ENCODE results near the gene NYAP1.

The NYAP1 gene

DNA sequence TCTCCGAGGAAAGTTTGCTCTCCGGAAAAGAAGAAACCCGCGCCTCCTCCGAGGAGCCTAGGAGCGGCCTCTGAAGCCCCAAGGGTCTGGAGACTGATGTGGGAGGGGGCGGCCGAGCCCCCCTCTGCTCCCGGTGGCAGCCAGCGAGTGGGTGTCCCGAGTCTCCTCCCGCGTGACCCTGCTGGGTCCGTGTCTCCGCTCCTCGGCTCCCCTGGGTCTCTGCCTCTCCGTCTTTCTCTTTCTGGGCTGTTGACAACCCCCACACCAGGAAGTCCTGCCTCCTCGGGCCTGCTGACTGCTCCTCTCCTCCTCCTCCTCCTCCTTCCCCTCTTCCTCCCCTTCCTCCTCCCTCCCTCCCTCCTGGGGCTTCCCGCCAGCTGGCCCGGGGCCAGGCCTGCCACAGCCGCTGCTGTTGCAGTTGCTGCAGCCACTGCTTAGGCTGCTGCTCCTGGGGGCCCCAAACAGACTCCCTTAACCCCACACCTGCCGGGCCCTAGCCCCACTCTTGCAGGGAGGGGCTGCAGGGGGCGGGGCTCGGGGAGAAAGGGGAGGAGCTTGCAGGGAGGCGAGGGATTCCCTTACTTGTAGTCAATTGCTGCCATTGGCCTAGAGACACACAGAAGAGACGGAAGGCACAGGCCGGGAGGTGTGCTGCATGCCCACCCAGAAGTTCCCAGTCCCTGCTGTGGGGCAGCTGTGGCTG, 4.6 kb upstream of the NYAP1 start, which contains the start of gene TSC22D4:
Gene TSC22D4, minus strand, starts transcription at position 257 of the 703 bp plus-strand sequence. CDS start 1,176 bp downstream, outside the sequence.
- Histone ChIP-seq H3K23ac (ENCODE audit: low read depth, low read length, poor library complexity) (peak within 1 kb of the TSS; percentile 97), H3K4me1 (ENCODE audit: control insufficient read depth in 2 of 2, insufficient read depth in 1 of 2, low read depth in 1 of 2, low read length in 2 of 2) (peaks cover 7 to 27% of the 10 kb centered on the region in 2 donors), H3K4ac (ENCODE audit: low read length) (no peak within 1 kb of the TSS), H3K18ac (ENCODE audit: low read length) (peak within 1 kb of the TSS; percentile 98), H3K4me3 (ENCODE audit: low read length in 2 of 2) (peak within 1 kb of the TSS; percentile 80 to 93), H3K79me1 (ENCODE audit: low read depth, low read length) (peaks cover 9% of the 10 kb centered on the region), H3K14ac (ENCODE audit: low read length) (peak within 1 kb of the TSS; percentile 31), H2AK5ac (ENCODE audit: low read depth, low read length) (peak within 1 kb of the TSS; percentile 78), H3K27ac (replicated peaks; ENCODE audit: low read length) (peak within 1 kb of the TSS; percentile 89), H2BK5ac (ENCODE audit: low read length) (peak within 1 kb of the TSS; percentile 99), H2AFZ (ENCODE audit: low read length) (peak within 1 kb of the TSS; percentile 88), H3K4me2 (ENCODE audit: insufficient read depth, low read length, poor library complexity, severe bottlenecking) (peak within 1 kb of the TSS; percentile 83), H3K9me3 (replicated peaks in 1 of 2; ENCODE audit: control insufficient read depth in 2 of 2, insufficient read depth in 1 of 2, low read depth in 1 of 2, low read length in 2 of 2) (no peaks in the 10 kb centered on the region), H3K27me3 (ENCODE audit: control insufficient read depth in 3 of 3, insufficient read depth in 3 of 3, low read depth in 1 of 3, low read length in 3 of 3) (no peaks in the 10 kb centered on the region), H2BK12ac (ENCODE audit: low read length) (no peak within 1 kb of the TSS), H4K8ac (ENCODE audit: low read depth, low read length) (no peak within 1 kb of the TSS), H4K91ac (ENCODE audit: low read depth, low read length, poor library complexity) (no peak within 1 kb of the TSS), H2BK15ac (ENCODE audit: low read length) (peak within 1 kb of the TSS; percentile 89), H2BK120ac (ENCODE audit: low read depth, low read length) (no peak within 1 kb of the TSS), H3K36me3 (replicated peaks in 1 of 2; ENCODE audit: control insufficient read depth in 2 of 2, insufficient read depth in 2 of 2, low read length in 2 of 2) (peaks cover 2 to 14% of the 10 kb centered on the region in 2 donors), H3K9ac (ENCODE audit: low read depth, low read length, poor library complexity) (peak within 1 kb of the TSS; percentile 93)
- no CpG with 5 or more reads among the region's 27 CpGs for WGBS, 2 donors (ENCODE audit: extremely low coverage in 2 of 2, insufficient read length in 2 of 2, insufficient replicate concordance in 1 of 2)
- DNase-seq (ENCODE audit: low spot score): peak; percentile 84

DNA sequence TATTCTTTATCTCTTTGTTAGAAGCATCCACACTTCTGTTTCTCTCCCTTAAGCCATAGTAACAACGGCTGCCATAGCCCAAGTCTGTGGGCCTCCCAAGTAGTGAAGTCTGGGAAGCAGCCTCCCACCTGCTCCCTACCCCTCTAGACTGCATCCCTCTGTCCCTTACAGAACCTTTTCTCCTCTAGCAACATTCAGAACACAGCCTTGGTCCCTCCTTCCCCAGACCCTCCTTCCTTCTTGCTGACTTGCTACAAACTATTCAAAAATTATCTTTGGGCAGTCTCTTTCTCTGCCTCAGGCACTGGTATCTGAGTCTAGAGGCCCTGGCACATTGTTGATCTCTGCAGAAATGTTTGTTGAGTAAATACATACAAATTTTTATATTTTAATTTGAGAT, 2.3 kb upstream of the NYAP1 start:
- no peak for DNase-seq (ENCODE audit: low spot score)
- WGBS, 2 donors (ENCODE audit: extremely low coverage in 2 of 2, insufficient read length in 2 of 2, insufficient replicate concordance in 1 of 2): no CpG with 5 or more reads among the region's 1 CpG

DNA sequence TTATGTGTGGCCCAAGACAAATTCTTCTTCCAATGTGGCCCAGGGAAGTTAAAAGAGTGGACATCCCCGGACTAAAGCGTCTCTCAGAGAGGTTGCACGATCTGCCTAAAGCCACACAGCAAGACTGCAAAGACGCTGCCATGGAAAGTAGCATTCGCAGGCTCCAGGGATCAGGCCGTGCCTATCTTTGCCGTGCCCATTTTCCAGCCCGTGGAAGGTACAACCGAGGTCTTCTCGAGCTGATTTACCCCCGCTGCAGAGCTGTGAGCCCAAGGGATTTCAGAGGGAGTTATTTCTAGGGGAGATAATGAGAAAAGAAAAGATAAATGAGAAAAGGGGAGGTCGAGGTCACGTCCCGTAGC, 1.0 kb upstream of the NYAP1 start:
- Histone ChIP-seq H2BK12ac (ENCODE audit: low read length) (no peak overlapping the region), H3K27ac (replicated peaks; ENCODE audit: low read length) (no peak overlapping the region), H2BK15ac (ENCODE audit: low read length) (peak overlapping the region; percentile 24), H3K9me3 (replicated peaks in 1 of 2; ENCODE audit: control insufficient read depth in 2 of 2, insufficient read depth in 1 of 2, low read depth in 1 of 2, low read length in 2 of 2) (no peaks in the 10 kb centered on the region), H3K4me2 (ENCODE audit: insufficient read depth, low read length, poor library complexity, severe bottlenecking) (peak overlapping the region; percentile 69), H3K9ac (ENCODE audit: low read depth, low read length, poor library complexity) (no peak overlapping the region), H3K4me3 (ENCODE audit: low read length in 2 of 2) (peak overlapping the region; percentile 72 to 80), H2AFZ (ENCODE audit: low read length) (peak overlapping the region; percentile 97), H2AK5ac (ENCODE audit: low read depth, low read length) (peak overlapping the region; percentile 82), H3K36me3 (replicated peaks in 1 of 2; ENCODE audit: control insufficient read depth in 2 of 2, insufficient read depth in 2 of 2, low read length in 2 of 2) (no peaks in the 10 kb centered on the region), H4K8ac (ENCODE audit: low read depth, low read length) (no peak overlapping the region), H3K23ac (ENCODE audit: low read depth, low read length, poor library complexity) (peak overlapping the region; percentile 89), H4K91ac (ENCODE audit: low read depth, low read length, poor library complexity) (no peak overlapping the region), H2BK5ac (ENCODE audit: low read length) (no peak overlapping the region), H3K4ac (ENCODE audit: low read length) (no peak overlapping the region), H3K18ac (ENCODE audit: low read length) (peak overlapping the region; percentile 24), H2BK120ac (ENCODE audit: low read depth, low read length) (no peak overlapping the region), H3K14ac (ENCODE audit: low read length) (no peak overlapping the region), H3K27me3 (ENCODE audit: control insufficient read depth in 3 of 3, insufficient read depth in 3 of 3, low read depth in 1 of 3, low read length in 3 of 3) (no peaks in the 10 kb centered on the region), H3K79me1 (ENCODE audit: low read depth, low read length) (peaks cover 12% of the 10 kb centered on the region), H3K4me1 (ENCODE audit: control insufficient read depth in 2 of 2, insufficient read depth in 1 of 2, low read depth in 1 of 2, low read length in 2 of 2) (peaks cover 23 to 26% of the 10 kb centered on the region in 2 donors)
- no CpG with 5 or more reads among the region's 14 CpGs for whole genome bisulfite sequencing, 2 donors (ENCODE audit: extremely low coverage in 2 of 2, insufficient read length in 2 of 2, insufficient replicate concordance in 1 of 2)
- no peak for DNase-seq (ENCODE audit: low spot score)

More for the DNA sequence above, 2.3 kb upstream of the NYAP1 start:
- H2BK5ac ChIP-seq (ENCODE audit: low read length): no peak overlapping the region
- no peaks in the 10 kb centered on the region for H3K9me3 ChIP-seq (replicated peaks in 1 of 2; ENCODE audit: control insufficient read depth in 2 of 2, insufficient read depth in 1 of 2, low read depth in 1 of 2, low read length in 2 of 2)
- H2BK120ac ChIP-seq (ENCODE audit: low read depth, low read length): no peak overlapping the region
- H3K4me1 ChIP-seq (ENCODE audit: control insufficient read depth in 2 of 2, insufficient read depth in 1 of 2, low read depth in 1 of 2, low read length in 2 of 2): peaks cover 18 to 28% of the 10 kb centered on the region in 2 donors
- H3K79me1 ChIP-seq (ENCODE audit: low read depth, low read length): peaks cover 13% of the 10 kb centered on the region
- H4K8ac ChIP-seq (ENCODE audit: low read depth, low read length): no peak overlapping the region
- H3K4me2 ChIP-seq (ENCODE audit: insufficient read depth, low read length, poor library complexity, severe bottlenecking): no peak overlapping the region
- no peak overlapping the region for H2BK15ac ChIP-seq (ENCODE audit: low read length)
- no peak overlapping the region for H3K23ac ChIP-seq (ENCODE audit: low read depth, low read length, poor library complexity)
- no peak overlapping the region for H3K9ac ChIP-seq (ENCODE audit: low read depth, low read length, poor library complexity)
- no peaks in the 10 kb centered on the region for H3K27me3 ChIP-seq (ENCODE audit: control insufficient read depth in 3 of 3, insufficient read depth in 3 of 3, low read depth in 1 of 3, low read length in 3 of 3)
- no peak overlapping the region for H4K91ac ChIP-seq (ENCODE audit: low read depth, low read length, poor library complexity)
- no peak overlapping the region for H3K27ac ChIP-seq (replicated peaks; ENCODE audit: low read length)
- no peak overlapping the region for H3K14ac ChIP-seq (ENCODE audit: low read length)
- peak overlapping the region; percentile 69 for H2AFZ ChIP-seq (ENCODE audit: low read length)
- no peak overlapping the region for H3K4ac ChIP-seq (ENCODE audit: low read length)
- H3K18ac ChIP-seq (ENCODE audit: low read length): no peak overlapping the region
- H3K4me3 ChIP-seq (ENCODE audit: low read length in 2 of 2): no peak overlapping the region
- H2AK5ac ChIP-seq (ENCODE audit: low read depth, low read length): no peak overlapping the region
- H3K36me3 ChIP-seq (replicated peaks in 1 of 2; ENCODE audit: control insufficient read depth in 2 of 2, insufficient read depth in 2 of 2, low read length in 2 of 2): peaks cover 0 to 8% of the 10 kb centered on the region in 2 donors
- H2BK12ac ChIP-seq (ENCODE audit: low read length): no peak overlapping the region

DNA sequence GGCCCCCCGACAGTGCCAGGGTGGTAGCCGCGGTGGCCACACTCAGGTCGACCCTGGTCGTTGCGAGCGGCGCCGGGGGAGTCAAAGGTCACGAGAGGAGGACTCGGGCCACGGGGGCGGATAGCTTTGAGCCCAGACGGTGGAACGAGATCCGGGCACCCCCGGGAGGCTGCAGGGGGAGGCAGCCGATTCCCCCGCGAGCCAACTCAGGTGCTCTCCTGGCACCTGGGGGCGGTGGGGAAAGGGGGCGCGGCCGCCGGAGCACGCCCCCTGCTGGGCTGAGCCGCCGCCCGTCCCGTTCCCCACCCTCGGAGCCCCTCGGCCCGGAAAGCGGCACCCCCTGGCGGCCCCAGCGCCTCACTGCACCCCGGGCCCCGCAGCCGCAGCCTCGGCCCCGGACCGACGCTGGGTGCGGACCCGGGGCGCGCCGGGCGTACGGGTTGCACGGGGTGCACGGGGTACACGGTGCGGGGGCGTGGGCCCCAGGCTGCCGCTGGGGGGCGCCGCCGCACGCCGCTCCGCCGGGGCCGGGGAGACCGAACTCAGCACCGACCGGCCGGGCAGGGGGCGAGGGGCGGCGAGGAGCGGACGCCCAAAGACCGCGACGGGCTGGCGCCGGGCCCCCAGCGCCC, 521 bp upstream of the NYAP1 start:
- H3K18ac ChIP-seq (ENCODE audit: low read length): peak overlapping the region; percentile 90
- peak overlapping the region; percentile 66 for H2BK5ac ChIP-seq (ENCODE audit: low read length)
- peaks cover 26% of the 10 kb centered on the region in 2 donors for H3K4me1 ChIP-seq (ENCODE audit: control insufficient read depth in 2 of 2, insufficient read depth in 1 of 2, low read depth in 1 of 2, low read length in 2 of 2)
- H3K4me3 ChIP-seq (ENCODE audit: low read length in 2 of 2): peak overlapping the region; percentile 72 to 80
- H3K27ac ChIP-seq (replicated peaks; ENCODE audit: low read length): no peak overlapping the region
- no CpG with 5 or more reads among the region's 79 CpGs for WGBS, 2 donors (ENCODE audit: extremely low coverage in 2 of 2, insufficient read length in 2 of 2, insufficient replicate concordance in 1 of 2)
- peak overlapping the region; percentile 69 for H3K4me2 ChIP-seq (ENCODE audit: insufficient read depth, low read length, poor library complexity, severe bottlenecking)
- H3K79me1 ChIP-seq (ENCODE audit: low read depth, low read length): peaks cover 12% of the 10 kb centered on the region
- peak; percentile 69 for DNase-seq (ENCODE audit: low spot score)
- no peak overlapping the region for H2BK120ac ChIP-seq (ENCODE audit: low read depth, low read length)
- no peaks in the 10 kb centered on the region for H3K27me3 ChIP-seq (ENCODE audit: control insufficient read depth in 3 of 3, insufficient read depth in 3 of 3, low read depth in 1 of 3, low read length in 3 of 3)
- peak overlapping the region; percentile 71 for H3K14ac ChIP-seq (ENCODE audit: low read length)
- H3K4ac ChIP-seq (ENCODE audit: low read length): no peak overlapping the region
- peak overlapping the region; percentile 97 for H2AFZ ChIP-seq (ENCODE audit: low read length)
- peak overlapping the region; percentile 70 for H3K9ac ChIP-seq (ENCODE audit: low read depth, low read length, poor library complexity)
- H3K9me3 ChIP-seq (replicated peaks in 1 of 2; ENCODE audit: control insufficient read depth in 2 of 2, insufficient read depth in 1 of 2, low read depth in 1 of 2, low read length in 2 of 2): no peaks in the 10 kb centered on the region
- peak overlapping the region; percentile 89 for H3K23ac ChIP-seq (ENCODE audit: low read depth, low read length, poor library complexity)
- H2AK5ac ChIP-seq (ENCODE audit: low read depth, low read length): peak overlapping the region; percentile 82
- H2BK12ac ChIP-seq (ENCODE audit: low read length): no peak overlapping the region
- no peak overlapping the region for H4K8ac ChIP-seq (ENCODE audit: low read depth, low read length)
- no peaks in the 10 kb centered on the region for H3K36me3 ChIP-seq (replicated peaks in 1 of 2; ENCODE audit: control insufficient read depth in 2 of 2, insufficient read depth in 2 of 2, low read length in 2 of 2)
- no peak overlapping the region for H4K91ac ChIP-seq (ENCODE audit: low read depth, low read length, poor library complexity)
- H2BK15ac ChIP-seq (ENCODE audit: low read length): peak overlapping the region; percentile 98
